ENCODE data around the gene MRAP2.

DNA sequence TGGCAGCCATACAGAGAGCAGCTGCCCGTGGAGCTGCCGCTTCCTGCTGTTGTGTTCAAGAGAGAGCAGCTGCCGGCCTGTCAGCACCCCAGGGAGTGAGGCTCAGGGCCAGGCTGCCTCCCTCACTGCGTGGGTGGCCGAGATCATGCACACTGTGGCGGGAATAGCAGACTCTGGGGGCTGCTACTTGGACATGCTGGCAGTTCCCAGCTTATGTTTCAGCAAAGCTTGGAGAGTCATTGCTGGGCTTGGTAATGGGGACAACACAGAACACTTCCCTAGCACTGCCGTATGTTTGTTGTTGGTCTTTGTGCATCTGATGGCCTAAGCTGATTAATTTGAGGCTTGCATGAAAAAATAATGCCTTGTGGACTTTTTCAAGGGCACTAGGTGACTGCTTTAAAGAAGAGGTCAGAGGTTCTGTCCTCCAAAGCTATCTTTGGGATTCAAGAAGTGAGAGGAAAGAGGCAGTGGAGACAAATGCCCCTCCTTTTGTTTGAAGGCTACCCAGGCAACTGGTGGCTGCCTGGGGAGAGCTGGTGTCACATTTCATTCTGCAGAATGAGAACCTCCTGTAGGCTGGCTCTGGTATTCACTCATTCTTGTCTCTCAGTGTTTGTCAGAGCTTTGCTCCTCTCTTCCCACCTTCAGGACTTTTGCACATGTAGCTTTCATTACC lies 18.8 kb downstream of the MRAP2 start:
- TF ChIP-seq, protein P1, sequence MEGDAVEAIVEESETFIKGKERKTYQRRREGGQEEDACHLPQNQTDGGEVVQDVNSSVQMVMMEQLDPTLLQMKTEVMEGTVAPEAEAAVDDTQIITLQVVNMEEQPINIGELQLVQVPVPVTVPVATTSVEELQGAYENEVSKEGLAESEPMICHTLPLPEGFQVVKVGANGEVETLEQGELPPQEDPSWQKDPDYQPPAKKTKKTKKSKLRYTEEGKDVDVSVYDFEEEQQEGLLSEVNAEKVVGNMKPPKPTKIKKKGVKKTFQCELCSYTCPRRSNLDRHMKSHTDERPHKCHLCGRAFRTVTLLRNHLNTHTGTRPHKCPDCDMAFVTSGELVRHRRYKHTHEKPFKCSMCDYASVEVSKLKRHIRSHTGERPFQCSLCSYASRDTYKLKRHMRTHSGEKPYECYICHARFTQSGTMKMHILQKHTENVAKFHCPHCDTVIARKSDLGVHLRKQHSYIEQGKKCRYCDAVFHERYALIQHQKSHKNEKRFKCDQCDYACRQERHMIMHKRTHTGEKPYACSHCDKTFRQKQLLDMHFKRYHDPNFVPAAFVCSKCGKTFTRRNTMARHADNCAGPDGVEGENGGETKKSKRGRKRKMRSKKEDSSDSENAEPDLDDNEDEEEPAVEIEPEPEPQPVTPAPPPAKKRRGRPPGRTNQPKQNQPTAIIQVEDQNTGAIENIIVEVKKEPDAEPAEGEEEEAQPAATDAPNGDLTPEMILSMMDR (IDR thresholded peaks at IDR 0.05), result no peak
- TF ChIP-seq POLR2A (IDR thresholded peaks at IDR 0.05), result no peak

Data from uterus (tissue), 2 donors.